Activated CD8-positive, alpha-beta memory T cell treated with anti-CD3 and anti-CD28 coated beads, Interleukin-2, amount 50 U/mL, for 24 hours (primary cell): Measurements from ENCODE around the gene GPR156.
"Not testable (repeated sequence)": the region's sequence is repeated elsewhere in the genome, so short reads cannot be mapped to it uniquely, and the experiment has no call there.

ENCODE experiments used
- DNase-seq: peaks from one replicate; pipeline ENCODE4 v3.0.0-alpha.2; 2020; ENCODE audit errors: extremely low read depth

The GPR156 gene

DNA sequence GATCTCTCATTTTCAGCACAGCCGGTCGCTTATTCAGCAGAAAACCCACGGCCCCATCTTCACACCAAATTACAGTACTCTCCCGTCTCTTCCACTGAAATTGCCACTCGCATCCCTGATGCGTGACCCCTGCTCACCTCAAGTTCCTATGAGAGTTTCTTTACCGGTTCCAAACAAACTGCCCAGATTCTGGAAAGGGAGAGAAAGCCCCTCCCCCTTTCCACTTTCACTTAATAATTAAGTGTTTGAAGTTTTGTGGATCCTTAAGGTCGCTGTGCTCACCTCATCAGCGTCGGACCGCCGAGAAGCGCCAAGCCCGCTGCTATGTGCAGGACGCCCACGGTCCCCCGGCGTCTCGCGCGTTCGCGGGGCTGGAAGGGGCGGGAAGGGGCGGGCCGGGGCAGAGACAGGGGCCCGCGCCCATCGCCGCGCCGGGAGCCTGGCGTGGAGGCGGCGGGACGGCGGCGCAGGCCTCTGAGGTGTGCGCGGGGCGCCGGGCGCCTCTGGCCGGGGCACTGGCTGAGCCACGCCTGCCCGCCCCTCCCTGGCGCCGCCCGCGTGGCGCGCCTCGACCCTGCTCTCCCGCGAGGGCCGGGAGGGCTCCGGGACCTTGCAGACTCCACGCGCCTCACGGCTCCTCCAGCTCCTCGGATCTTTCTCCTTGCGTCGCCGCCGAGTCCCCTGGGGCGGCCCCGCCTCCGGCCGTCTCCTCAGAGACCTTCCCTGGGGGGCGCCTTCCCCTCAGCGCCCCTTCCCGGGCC is at the start of gene GPR156:
Gene GPR156 (minus strand): TSS at position 476 of the 761 bp plus-strand sequence. CDS start 41,124 bp downstream, outside the sequence.
- DNase-seq = no peak

GRCh38 chr3:120332646-120333045 is 47.6 kb upstream of the GPR156 start:
- no peak for DNase-seq

GRCh38 chr3:120331076-120331475 is 46.1 kb upstream of the GPR156 start:
- no peak for DNase-seq

DNA sequence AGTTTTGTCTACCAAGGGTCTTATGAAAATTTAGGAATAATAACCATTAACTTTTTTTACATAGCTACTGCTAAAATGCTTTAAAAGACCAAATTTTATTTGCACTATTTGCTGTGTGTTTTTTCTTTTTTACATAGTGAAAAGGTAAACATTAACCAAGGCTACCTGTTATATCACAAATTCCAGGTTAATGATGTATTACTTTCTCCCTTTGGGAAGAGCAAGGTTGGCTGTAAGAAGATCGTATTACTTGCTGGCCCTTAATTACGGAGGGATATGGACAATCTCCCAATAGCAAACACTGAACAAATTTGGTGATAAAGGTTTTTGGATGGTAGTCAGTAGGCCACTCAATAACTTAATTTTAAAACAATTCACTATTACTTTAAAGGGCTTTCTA is 41.8 kb upstream of the GPR156 start:
- no peak for DNase-seq

DNA sequence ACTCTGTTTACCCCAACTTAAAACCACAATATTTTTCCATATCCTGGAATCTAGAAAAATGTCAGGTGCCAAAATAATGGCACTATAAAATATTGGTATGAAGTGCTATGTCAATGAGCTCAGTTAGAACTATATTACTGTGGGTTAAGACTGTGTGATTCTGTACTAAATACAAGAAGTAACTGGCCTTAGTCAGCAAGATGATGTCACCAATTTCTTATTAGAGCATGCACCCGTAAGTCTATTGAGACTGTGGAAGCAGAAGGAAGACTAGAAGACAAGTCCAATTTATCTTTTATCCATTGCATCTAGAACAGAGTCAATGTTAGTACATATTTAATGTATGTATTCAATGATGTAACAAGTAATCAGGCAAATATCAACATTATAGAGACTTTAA is 39.2 kb upstream of the GPR156 start:
- no peak for DNase-seq

DNA sequence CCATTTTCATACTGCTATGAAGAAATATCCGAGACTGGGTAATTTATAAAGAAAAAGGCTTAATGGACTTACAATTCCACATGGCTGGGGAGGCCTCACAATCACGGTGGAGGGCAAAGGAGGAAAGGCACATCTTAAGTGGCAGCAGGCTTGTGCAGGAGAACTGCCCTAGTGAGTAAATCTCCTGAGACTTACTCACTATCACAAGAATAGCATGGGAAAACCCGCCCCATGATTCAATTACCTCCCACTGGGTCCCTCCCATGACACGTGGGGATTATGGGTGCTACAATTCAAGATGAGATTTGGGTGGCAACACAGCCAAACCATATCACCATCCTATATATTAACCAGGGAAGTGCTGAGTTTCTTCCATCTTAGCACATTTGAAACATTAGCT is 38.7 kb upstream of the GPR156 start:
- peak; percentile 13 for DNase-seq

DNA sequence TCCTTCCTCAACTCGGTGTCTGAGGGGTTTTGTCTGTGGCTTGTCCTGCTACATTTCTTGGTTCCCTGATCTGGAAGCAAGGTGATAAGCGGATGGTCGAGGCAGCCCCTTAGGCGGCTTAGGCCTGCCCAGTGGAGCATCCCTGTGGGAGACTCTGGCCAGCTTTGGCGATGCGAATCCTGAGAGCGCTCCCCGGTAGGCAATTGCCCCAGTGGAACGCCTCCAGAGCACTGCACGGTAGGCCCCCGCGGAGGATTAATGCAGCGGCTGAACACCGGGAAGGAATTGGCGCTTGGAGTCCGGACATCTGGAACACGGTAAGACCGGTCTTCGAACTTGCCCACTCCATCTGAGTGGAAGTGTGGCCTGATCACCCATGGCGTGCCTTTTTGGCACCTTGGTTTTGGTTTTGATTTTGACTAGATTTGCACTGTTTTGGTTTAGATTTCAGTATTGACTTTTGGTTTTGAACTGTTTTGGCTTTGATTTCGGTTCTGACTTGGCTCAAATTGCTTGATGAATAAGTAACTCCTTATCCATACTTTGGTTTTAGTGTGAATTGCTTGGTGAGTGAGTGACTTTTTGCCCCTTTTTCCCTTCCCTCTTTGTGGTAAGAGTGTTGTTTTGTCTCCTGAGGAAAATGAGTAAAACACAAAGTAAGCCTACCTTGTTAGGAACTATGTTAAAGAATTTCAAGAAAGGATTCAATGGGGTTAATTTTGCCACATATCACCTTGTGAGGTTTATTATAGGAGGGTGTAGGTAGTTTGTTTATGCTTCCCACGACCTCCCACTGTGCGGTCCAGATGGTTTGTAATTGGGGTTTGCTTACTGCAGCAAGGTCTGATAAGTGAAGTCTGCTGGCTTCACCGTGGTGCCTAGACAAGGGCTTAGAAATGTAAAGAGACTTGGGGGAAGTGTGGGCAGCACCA is 27.1 kb upstream of the GPR156 start:
- DNase-seq = no peak

DNA sequence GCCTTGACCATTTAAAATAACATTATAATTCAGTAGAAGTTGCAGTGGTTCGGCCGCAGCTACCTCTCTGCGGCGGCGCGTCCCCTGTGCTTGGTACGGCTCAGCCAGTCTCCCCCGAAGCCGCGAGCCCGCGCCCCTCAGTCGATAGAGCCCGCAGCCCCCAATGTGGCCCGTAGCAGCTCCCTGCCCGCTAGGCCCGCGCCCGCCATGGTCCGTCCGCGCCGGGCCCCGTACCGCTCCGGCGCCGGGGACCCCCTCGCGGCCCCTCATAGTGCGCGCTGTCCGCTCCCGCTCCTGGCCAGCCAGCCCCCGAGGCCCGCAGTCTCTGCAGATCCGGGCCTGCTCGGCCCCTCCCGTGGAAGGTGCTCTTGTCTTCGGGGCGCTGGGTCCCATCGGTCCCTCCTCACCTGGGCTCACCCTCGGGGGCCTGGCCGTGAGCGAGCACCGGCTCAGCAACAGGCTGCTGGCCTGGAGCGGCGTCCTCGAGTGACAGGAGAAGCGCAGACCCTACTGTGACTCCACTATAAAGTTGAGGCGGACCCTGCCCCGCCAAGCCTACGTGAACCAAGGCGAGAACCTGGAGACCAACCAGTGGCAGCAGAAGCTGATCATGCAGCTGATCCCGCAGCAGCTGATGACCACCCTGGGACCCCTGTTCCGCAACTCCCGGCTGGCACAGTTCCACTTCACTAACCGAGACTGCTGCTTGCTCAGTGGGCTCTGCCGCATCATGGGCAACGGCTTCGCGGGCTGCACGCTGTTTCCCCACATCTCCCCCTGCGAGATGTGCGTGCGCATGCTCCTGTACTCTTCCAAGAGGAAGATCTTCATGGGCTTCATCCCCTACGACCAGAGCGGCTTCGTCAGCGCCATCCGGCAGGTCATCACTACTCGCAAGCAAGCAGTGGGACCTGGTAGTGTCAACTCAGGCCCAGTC is 21.8 kb upstream of the GPR156 start:
- DNase-seq = no peak

- DNase-seq = no peak
These were observed 19.6 kb upstream of the GPR156 start for GRCh38 chr3:120304616-120305015.

- DNase-seq = no peak
These were observed 17.3 kb upstream of the GPR156 start for GRCh38 chr3:120302361-120302760.

DNA sequence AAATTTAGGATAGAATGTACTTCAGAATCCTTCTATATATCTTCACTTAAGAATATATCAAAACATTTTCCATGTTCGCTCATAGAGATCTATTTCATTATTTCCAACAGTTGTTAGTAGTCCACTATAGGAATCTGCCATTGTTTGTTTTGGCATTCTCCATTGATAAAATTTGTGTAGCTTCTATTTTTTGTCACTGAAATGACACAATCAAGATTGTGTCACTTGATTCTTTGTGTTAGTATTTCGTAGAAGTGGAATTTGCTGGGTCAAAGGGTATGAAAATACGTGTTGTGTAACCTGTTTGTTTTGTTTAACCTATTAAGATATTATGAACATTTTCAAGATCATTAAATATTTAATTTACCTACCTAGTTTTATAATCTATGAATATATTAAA is 15.9 kb upstream of the GPR156 start:
- DNase-seq = no peak

DNA sequence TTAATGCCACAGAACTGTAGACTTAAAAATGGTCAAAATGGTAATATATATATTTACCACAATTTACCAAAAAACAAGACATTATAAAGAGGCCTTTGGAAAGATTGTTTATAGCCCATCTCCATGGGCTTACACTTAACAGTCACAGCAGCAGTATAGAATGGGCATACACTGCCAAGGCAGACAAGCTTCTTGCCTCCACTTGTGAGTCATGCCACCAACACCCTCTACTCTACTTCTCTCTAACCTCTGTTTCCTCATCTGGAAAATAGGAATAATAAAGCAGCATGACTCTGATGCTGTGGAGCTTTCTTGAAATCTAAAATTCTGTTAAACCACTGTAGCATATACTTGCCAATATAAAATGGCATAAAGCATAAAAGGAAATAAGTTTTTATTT is 14.4 kb upstream of the GPR156 start:
- DNase-seq = no peak

GRCh38 chr3:120298996-120299395 is 14.0 kb upstream of the GPR156 start:
- no peak for DNase-seq

- not testable (repeated sequence) for DNase-seq
These were observed 6.5 kb upstream of the GPR156 start for GRCh38 chr3:120291552-120291951.

DNA sequence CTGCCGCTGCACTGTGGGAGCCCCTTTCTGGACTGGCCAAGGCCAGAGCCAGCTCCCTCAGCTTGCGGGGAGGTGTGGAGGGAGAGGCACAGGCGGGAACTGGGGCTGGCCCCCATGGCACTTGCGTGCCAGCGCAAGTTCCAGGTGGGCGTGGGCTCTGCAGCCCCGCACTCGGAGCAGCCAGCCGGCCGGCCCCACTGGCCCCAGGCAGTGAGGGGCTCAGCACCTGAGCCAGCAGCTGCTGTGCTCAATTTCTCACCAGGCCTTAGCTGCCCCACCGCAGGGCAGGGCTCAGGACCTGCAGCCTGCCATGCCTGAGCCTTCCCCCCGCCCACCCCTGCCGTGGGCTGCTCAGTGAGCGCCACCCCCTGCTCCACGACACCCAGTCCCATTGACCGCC is 4.6 kb upstream of the GPR156 start:
- no peak for DNase-seq

DNA sequence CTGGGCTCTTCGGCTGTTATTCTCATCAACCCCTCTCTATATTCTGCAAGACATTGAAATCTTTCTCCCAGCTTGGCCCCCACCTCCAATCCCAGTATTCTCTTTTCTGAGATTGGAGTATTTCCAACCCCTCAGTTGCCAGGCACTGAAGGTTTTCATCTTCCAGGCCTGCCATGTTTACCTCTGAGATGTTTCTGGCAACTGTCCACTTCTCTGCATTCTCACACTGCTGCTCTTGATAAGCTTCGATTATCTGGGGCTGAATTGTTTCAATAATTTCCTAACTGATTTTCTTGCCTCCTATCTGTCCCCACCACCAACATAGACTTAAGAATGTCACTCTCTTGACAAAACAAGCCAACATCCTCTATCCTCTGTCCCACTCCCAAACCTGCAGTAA is 1.4 kb upstream of the GPR156 start:
- DNase-seq = no peak

DNA sequence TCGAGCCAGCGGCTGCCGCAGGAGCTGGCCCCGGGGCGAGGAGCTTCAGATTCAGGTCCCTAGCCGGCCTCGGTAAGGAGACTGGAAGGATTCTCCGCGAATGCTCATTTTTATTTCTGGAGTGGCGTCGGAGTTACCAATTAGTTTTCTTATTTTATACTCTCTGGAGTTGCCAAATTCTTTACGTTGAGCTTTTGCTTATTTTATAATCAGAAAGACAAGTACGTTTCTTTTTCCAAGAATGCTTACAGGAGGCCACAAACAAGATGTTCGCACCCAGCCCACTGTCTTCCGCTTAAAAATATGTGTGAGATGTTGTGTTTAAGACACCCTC is 453 bp upstream of the GPR156 start:
- no peak for DNase-seq

- DNase-seq = no peak
These were observed 3.8 kb downstream of the GPR156 start for GRCh38 chr3:120281261-120281660.

GRCh38 chr3:120280566-120280965 is 4.5 kb downstream of the GPR156 start:
- DNase-seq = no peak

DNA sequence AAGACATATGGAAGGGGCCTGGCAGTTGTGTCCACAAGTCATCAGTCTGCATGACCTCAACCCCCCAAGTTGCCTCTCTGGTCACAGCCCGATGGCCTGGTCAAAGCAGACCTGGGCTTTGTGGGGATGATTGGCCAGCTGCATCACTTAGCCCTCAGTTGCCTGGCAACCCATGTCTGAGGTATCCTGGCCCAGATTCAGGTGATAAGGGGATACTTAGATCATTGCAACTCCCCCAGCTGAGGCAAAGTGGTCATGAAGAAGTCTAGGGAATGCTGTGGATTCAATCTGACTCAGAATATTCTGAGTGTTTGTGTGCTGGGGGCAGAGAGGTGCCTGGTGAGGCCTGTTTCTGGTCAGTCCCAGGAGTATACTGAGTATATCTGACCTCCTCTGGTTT is 5.0 kb downstream of the GPR156 start:
- DNase-seq = no peak

DNA sequence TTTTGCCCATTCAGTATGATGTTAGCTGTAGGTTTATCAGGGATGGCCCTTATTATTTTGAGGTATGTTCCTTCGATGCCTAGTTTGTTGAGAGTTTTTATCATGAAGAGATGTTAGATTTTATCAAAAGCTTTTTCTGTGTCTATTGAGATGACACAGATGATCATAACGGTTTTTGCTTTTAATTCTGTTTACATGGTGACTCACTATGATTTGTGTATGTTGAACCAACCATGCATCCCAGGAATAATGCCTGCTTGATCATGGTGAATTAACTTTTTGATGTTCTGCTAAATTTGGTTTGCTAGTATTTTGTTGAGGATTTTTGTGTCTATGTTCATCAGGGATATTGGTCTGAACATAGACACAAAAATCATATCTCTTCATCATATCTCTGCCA is 8.3 kb downstream of the GPR156 start:
- DNase-seq = no peak

GRCh38 chr3:120275618-120276017 is 9.4 kb downstream of the GPR156 start:
- no peak for DNase-seq
